ENCODE data around the gene HTR1B.

The HTR1B gene

DNA sequence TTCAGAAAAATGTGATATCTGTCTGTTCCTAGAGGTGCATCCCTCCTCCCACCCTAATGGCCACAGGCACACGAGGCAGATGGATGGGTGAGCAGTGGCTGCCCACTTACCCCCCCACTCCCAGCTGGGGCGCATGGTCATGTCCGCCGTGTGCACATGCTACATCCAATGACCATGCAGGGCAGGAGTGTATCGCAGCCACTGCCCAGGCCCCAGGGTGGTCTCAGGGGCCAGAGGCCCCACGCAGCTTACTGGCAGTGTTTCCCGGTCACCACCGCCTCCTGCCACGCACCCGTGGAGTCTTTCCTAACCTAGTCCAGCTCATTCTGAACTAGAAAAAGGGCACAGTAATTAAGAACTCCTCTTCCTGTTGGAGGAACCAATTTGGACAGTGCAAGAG lies 11.7 kb upstream of the HTR1B start:
- Histone ChIP-seq H3K9ac (ENCODE audit: insufficient read length, low read depth) (no peak overlapping the region), H3K9me3 (ENCODE audit: insufficient read depth, low read length) (no peaks in the 10 kb centered on the region), H3K4me1 (ENCODE audit: insufficient read depth, insufficient read length) (peaks cover 2% of the 10 kb centered on the region), H3K36me3 (ENCODE audit: insufficient read depth, insufficient read length, low read length) (no peaks in the 10 kb centered on the region), H3K4me3 (ENCODE audit: insufficient read length, low read depth) (no peak overlapping the region), H3K27me3 (ENCODE audit: insufficient read depth, insufficient read length) (no peaks in the 10 kb centered on the region)
- DNase-seq (ENCODE audit: low read depth, low spot score): no peak
- no peak for TF ChIP-seq ZNF274 (IDR thresholded peaks at IDR 0.05; ENCODE audit: low read depth, low read length)
- no peak for TF ChIP-seq SUZ12 (IDR thresholded peaks at IDR 0.05; ENCODE audit: extremely low read depth, insufficient read depth, insufficient read length)
- TF ChIP-seq YY1 (IDR thresholded peaks at IDR 0.05; ENCODE audit: insufficient read depth, insufficient read length): no peak

DNA sequence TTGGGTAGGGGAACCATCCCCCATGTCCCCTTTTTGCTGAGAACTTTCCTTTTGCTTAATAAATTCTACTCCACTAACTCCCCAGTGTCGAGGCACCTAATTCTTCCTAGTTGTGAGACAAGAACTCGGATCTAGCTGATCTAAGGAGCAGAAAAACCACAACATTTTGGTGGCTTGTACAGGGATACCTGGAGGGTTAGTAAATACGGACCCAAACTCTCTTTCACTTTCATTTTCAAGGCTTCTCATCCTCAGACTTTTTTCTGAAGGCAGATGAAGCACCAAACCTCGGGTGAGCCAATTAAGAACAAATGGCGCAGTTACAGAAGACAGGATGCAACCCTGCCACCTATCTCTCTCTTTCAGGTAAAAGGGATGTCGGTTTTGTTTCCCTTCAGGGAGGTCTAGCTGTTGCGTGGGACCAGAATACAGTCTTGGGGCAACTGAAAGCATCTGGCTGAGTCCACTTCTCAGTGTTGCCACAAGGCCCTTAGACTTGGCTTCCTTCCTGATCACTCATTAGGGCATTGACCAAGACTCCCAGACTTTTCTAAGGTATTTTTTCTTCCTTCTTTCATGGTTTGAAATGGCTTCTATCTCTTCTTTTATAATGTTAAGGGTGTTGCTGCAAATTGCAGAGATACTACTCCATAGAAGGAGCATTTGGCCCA lies 11.1 kb upstream of the HTR1B start:
- Histone ChIP-seq H3K4me3 (ENCODE audit: insufficient read length, low read depth) (no peak overlapping the region), H3K27me3 (ENCODE audit: insufficient read depth, insufficient read length) (no peaks in the 10 kb centered on the region), H3K9ac (ENCODE audit: insufficient read length, low read depth) (no peak overlapping the region), H3K36me3 (ENCODE audit: insufficient read depth, insufficient read length, low read length) (no peaks in the 10 kb centered on the region), H3K4me1 (ENCODE audit: insufficient read depth, insufficient read length) (peaks cover 2% of the 10 kb centered on the region), H3K9me3 (ENCODE audit: insufficient read depth, low read length) (no peaks in the 10 kb centered on the region)
- no peak for DNase-seq (ENCODE audit: low read depth, low spot score)
- TF ChIP-seq ZNF274 (IDR thresholded peaks at IDR 0.05; ENCODE audit: low read depth, low read length) (no peak), YY1 (IDR thresholded peaks at IDR 0.05; ENCODE audit: insufficient read depth, insufficient read length) (no peak), SUZ12 (IDR thresholded peaks at IDR 0.05; ENCODE audit: extremely low read depth, insufficient read depth, insufficient read length) (no peak)

- no peak for DNase-seq (ENCODE audit: low read depth, low spot score)
- Histone ChIP-seq H3K9me3 (ENCODE audit: insufficient read depth, low read length) (no peaks in the 10 kb centered on the region), H3K4me1 (ENCODE audit: insufficient read depth, insufficient read length) (peaks cover 2% of the 10 kb centered on the region), H3K4me3 (ENCODE audit: insufficient read length, low read depth) (no peak overlapping the region), H3K36me3 (ENCODE audit: insufficient read depth, insufficient read length, low read length) (no peaks in the 10 kb centered on the region), H3K9ac (ENCODE audit: insufficient read length, low read depth) (no peak overlapping the region), H3K27me3 (ENCODE audit: insufficient read depth, insufficient read length) (peaks cover 11% of the 10 kb centered on the region)
- TF ChIP-seq YY1 (IDR thresholded peaks at IDR 0.05; ENCODE audit: insufficient read depth, insufficient read length) (no peak), SUZ12 (IDR thresholded peaks at IDR 0.05; ENCODE audit: extremely low read depth, insufficient read depth, insufficient read length) (no peak), ZNF274 (IDR thresholded peaks at IDR 0.05; ENCODE audit: low read depth, low read length) (no peak)
Measured at GRCh38 chr6:77470983-77471382, 7.7 kb upstream of the HTR1B start.

- Histone ChIP-seq H3K4me1 (ENCODE audit: insufficient read depth, insufficient read length) (no peaks in the 10 kb centered on the region), H3K27me3 (ENCODE audit: insufficient read depth, insufficient read length) (peaks cover 31% of the 10 kb centered on the region), H3K4me3 (ENCODE audit: insufficient read length, low read depth) (no peak overlapping the region), H3K36me3 (ENCODE audit: insufficient read depth, insufficient read length, low read length) (no peaks in the 10 kb centered on the region), H3K9ac (ENCODE audit: insufficient read length, low read depth) (no peak overlapping the region), H3K9me3 (ENCODE audit: insufficient read depth, low read length) (no peaks in the 10 kb centered on the region)
- no peak for DNase-seq (ENCODE audit: low read depth, low spot score)
- TF ChIP-seq SUZ12 (IDR thresholded peaks at IDR 0.05; ENCODE audit: extremely low read depth, insufficient read depth, insufficient read length) (no peak), ZNF274 (IDR thresholded peaks at IDR 0.05; ENCODE audit: low read depth, low read length) (no peak), YY1 (IDR thresholded peaks at IDR 0.05; ENCODE audit: insufficient read depth, insufficient read length) (no peak)
Measured at GRCh38 chr6:77468939-77469338, 5.6 kb upstream of the HTR1B start.

DNA sequence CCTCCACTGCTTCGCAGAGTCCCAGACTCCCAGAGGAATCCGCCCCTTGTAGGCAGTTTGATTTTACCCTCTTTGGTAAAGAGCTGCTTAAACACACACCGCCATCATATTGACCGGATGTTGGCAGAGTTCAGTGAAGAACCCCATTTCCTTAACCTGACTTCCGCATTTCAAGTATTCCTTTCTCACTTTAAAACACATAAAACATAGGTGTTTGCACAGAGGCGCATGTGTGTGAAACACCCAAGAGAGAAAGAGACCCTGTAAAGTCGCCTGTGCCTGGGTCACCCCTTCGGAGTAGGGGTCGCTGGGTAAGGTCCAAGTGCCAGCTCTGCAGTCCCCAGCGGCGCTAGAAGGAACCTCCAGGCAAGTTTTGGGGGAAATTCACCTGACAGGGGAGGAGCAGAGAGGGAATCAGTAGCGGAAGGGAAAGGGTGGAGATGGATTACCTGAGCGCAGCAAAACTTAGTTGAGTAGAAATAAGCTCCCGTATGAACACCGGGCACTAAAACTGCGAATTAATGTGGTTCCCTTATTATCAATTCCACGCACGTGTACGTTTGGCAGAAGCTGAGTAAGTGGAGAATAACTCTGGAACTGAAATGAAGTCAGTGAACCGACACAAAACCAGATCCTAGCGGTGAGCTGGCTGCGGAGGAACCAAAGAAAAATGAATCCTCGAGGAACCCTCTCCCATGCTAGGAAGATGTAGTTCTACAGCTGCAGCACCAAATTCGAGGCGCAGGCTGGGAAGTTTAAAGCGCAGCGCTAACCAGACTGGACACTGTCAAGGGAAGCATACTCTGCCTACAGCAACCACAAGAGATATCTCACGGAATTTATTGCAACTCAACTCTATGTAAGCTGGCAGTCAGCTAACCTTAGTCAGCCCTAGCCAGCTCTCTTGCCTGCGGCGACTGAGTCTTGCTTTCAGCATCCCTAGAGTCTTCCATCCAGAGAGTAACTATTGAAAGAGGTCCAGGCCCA lies 3.5 kb upstream of the HTR1B start:
- no peak for DNase-seq (ENCODE audit: low read depth, low spot score)
- no peak for TF ChIP-seq YY1 (IDR thresholded peaks at IDR 0.05; ENCODE audit: insufficient read depth, insufficient read length)
- no peak for TF ChIP-seq ZNF274 (IDR thresholded peaks at IDR 0.05; ENCODE audit: low read depth, low read length)
- TF ChIP-seq SUZ12 (IDR thresholded peaks at IDR 0.05; ENCODE audit: extremely low read depth, insufficient read depth, insufficient read length): no peak
- H3K9me3 ChIP-seq (ENCODE audit: insufficient read depth, low read length): no peaks in the 10 kb centered on the region
- H3K4me1 ChIP-seq (ENCODE audit: insufficient read depth, insufficient read length): no peaks in the 10 kb centered on the region
- peaks cover 51% of the 10 kb centered on the region for H3K27me3 ChIP-seq (ENCODE audit: insufficient read depth, insufficient read length)
- H3K36me3 ChIP-seq (ENCODE audit: insufficient read depth, insufficient read length, low read length): no peaks in the 10 kb centered on the region
- H3K4me3 ChIP-seq (ENCODE audit: insufficient read length, low read depth): peak overlapping the region; percentile 74
- H3K9ac ChIP-seq (ENCODE audit: insufficient read length, low read depth): peak overlapping the region; percentile 64

GRCh38 chr6:77466055-77466450 lies 2.8 kb upstream of the HTR1B start:
- Histone ChIP-seq H3K27me3 (ENCODE audit: insufficient read depth, insufficient read length) (peaks cover 51% of the 10 kb centered on the region), H3K9ac (ENCODE audit: insufficient read length, low read depth) (peak overlapping the region; percentile 64), H3K4me3 (ENCODE audit: insufficient read length, low read depth) (peak overlapping the region; percentile 74), H3K4me1 (ENCODE audit: insufficient read depth, insufficient read length) (no peaks in the 10 kb centered on the region), H3K36me3 (ENCODE audit: insufficient read depth, insufficient read length, low read length) (no peaks in the 10 kb centered on the region), H3K9me3 (ENCODE audit: insufficient read depth, low read length) (no peaks in the 10 kb centered on the region)
- no peak for DNase-seq (ENCODE audit: low read depth, low spot score)
- TF ChIP-seq ZNF274 (IDR thresholded peaks at IDR 0.05; ENCODE audit: low read depth, low read length) (no peak), YY1 (IDR thresholded peaks at IDR 0.05; ENCODE audit: insufficient read depth, insufficient read length) (no peak), SUZ12 (IDR thresholded peaks at IDR 0.05; ENCODE audit: extremely low read depth, insufficient read depth, insufficient read length) (no peak)

DNA sequence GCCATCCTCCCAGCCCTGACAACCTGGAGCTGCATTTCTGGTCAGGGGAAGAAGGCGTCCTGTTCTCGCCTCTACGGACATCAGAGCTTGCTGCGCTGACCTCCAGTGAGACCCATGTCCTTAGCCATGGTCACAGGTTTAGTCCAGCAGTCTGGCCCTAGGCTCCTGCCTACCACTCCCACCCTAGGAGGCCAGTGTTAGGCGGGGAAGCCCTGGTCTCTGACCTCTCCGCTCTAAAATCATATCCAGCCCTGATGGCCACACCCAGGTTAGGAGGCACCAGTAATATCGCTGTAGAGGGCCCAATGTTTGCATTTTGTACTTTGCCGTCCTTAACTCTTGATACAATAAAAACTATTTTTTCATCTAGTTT lies 1.2 kb upstream of the HTR1B start:
- Histone ChIP-seq H3K9ac (ENCODE audit: insufficient read length, low read depth) (no peak overlapping the region), H3K36me3 (ENCODE audit: insufficient read depth, insufficient read length, low read length) (no peaks in the 10 kb centered on the region), H3K4me3 (ENCODE audit: insufficient read length, low read depth) (peak overlapping the region; percentile 75), H3K27me3 (ENCODE audit: insufficient read depth, insufficient read length) (peaks cover 51% of the 10 kb centered on the region), H3K4me1 (ENCODE audit: insufficient read depth, insufficient read length) (no peaks in the 10 kb centered on the region), H3K9me3 (ENCODE audit: insufficient read depth, low read length) (no peaks in the 10 kb centered on the region)
- TF ChIP-seq ZNF274 (IDR thresholded peaks at IDR 0.05; ENCODE audit: low read depth, low read length) (no peak), SUZ12 (IDR thresholded peaks at IDR 0.05; ENCODE audit: extremely low read depth, insufficient read depth, insufficient read length) (no peak), YY1 (IDR thresholded peaks at IDR 0.05; ENCODE audit: insufficient read depth, insufficient read length) (no peak)
- no peak for DNase-seq (ENCODE audit: low read depth, low spot score)
